Measurements from ENCODE around the gene TMUB1. TPM values are rescaled to one million over a fixed set of nuclear protein-coding genes. Genes with fewer than 3 reads are reported as not detected.

TMUB1 gene
- total RNA-seq, 4 donors from 2014 or later: 33.7 to 78.7 (median 44.2) TPM

DNA sequence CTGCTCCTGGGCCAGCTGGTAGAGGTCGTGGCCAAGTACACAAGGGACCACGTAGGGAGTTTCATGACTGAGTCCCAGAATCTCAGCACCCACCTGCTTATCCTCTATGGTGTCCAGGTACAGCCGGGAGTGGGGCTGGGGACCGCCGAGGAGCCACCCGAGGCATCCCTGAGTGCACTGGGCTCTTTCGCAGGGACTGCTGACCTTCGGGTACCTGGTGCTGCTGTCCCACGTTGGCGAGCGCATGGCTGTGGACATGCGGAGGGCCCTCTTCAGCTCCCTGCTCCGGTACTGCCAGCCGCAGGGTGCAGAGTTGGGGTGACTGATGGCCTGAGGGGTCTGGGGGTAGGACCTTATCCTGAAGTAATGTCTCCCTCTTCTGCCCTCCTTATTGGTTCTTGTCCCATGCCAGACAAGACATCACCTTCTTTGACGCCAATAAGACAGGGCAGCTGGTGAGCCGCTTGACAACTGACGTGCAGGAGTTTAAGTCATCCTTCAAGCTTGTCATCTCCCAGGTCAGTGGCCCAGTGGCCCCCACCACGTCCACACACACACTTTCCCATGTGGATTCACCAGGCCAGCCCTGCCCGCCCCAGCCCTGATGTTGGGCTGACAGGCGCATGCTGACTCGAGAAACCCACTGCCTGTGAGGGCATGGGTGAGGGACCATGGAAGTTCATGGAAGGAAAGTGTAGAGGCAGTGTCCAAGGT lies 48.8 kb downstream of the TMUB1 start:
- WGBS, 2 donors: 93 to 94% methylated on average over 8 to 17 of the region's 21 CpGs
- DNase-seq: no peak
- H3K27ac ChIP-seq: no peak overlapping the region

DNA sequence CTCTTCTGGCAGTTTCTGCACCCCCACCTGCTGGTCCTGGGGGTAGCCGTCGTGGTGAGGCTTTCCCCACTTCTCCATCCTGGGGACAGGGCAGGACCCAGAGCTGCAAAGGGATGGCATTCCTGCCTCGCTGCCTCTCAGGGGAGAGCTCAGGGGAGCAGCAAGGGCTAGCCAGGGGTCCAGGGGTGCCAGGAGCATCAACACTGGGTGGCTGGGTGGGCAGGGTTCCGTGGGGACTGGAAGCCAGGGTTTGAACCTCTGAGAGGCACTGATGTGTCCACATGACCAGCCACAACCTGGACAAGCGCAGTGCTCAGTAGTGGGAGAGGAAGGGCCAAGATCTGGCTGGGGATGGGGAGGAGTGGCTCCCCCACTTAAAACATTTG lies 49.4 kb downstream of the TMUB1 start:
- no peaks in the 10 kb centered on the region for H3K9me3 ChIP-seq
- intact Hi-C loops (cut with DNase I): loop anchor here (5.0 kb wide), 1 partner anchor 73 kb away; no protein-coding TSS in a partner anchor
- H3K36me3 ChIP-seq: peaks cover 28% of the 10 kb centered on the region in 2 donors
- H3K27me3 ChIP-seq: no peaks in the 10 kb centered on the region
- H3K27ac ChIP-seq: no peak overlapping the region
- 85 to 92% methylated on average over 2 to 5 of the region's 5 CpGs for whole genome bisulfite sequencing, 2 donors
- TF ChIP-seq, protein P1, sequence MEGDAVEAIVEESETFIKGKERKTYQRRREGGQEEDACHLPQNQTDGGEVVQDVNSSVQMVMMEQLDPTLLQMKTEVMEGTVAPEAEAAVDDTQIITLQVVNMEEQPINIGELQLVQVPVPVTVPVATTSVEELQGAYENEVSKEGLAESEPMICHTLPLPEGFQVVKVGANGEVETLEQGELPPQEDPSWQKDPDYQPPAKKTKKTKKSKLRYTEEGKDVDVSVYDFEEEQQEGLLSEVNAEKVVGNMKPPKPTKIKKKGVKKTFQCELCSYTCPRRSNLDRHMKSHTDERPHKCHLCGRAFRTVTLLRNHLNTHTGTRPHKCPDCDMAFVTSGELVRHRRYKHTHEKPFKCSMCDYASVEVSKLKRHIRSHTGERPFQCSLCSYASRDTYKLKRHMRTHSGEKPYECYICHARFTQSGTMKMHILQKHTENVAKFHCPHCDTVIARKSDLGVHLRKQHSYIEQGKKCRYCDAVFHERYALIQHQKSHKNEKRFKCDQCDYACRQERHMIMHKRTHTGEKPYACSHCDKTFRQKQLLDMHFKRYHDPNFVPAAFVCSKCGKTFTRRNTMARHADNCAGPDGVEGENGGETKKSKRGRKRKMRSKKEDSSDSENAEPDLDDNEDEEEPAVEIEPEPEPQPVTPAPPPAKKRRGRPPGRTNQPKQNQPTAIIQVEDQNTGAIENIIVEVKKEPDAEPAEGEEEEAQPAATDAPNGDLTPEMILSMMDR (IDR thresholded peaks at IDR 0.05): no peak
- TF ChIP-seq POLR2A (IDR thresholded peaks at IDR 0.05): no peak
- DNase-seq: no peak
- peaks cover 4 to 15% of the 10 kb centered on the region in 2 donors for H3K4me1 ChIP-seq
- no peak overlapping the region for H3K4me3 ChIP-seq (replicated peaks in 1 of 3)

More for the DNA sequence above, 48.8 kb downstream of the TMUB1 start:
- intact Hi-C loops (cut with DNase I): loop anchor here (5.0 kb wide), 1 partner anchor 73 kb away; no protein-coding TSS in a partner anchor
- Histone ChIP-seq H3K4me1 (peaks cover 0 to 15% of the 10 kb centered on the region in 2 donors), H3K4me3 (replicated peaks in 1 of 3) (no peak overlapping the region), H3K9me3 (no peaks in the 10 kb centered on the region), H3K27me3 (no peaks in the 10 kb centered on the region), H3K36me3 (peaks cover 28% of the 10 kb centered on the region in 2 donors)
- TF ChIP-seq, protein P1 (IDR thresholded peaks at IDR 0.05): no peak
- TF ChIP-seq POLR2A (IDR thresholded peaks at IDR 0.05): no peak

DNA sequence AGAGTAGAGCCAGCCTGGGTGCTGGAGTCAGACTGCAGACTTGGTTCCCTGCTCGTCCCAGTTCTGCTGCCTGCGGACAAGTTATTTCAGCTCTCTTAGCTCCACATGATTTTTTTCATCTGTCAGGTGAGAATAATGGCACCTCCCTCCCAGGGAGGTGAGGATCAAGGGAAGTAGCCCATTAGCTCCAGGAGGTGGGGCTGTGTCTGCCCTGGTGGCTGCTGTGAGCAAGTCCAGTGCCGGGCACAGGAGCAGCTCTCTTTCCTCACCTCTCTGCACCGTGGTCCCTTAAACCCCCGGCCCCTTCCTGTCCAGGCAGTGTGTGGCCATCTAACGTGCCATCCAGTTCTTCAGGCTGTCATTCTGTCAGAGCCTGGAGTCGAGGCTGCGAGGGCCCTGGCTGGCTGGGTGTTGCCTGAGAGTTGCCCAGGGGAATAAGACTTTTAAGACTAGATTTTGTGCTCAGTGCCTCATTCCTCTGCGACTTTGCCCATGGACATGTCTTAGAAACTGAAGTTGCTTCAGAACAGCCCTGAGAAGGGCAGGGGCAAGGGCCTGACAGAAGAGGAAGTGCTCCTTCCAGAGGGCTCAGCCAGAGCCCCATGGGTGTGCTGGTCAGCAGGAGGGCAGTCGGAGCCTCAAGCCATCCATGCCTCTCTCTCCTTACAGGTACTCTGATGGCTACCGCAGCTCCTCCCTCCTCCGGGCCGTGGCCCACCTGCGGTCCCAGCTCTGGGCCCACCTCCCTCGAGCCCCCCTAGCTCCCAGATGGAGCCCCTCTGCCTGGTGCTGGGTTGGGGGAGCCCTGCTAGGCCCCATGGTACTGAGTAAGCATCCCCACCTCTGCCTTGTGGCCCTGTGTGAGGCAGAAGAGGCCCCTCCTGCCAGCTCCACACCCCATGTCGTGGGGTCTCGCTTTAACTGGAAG lies 50.1 kb downstream of the TMUB1 start:
- Histone ChIP-seq H3K36me3 (peaks cover 28% of the 10 kb centered on the region in 2 donors), H3K27me3 (no peaks in the 10 kb centered on the region), H3K4me3 (replicated peaks in 1 of 3) (no peak overlapping the region), H3K27ac (no peak overlapping the region), H3K4me1 (peaks cover 5 to 10% of the 10 kb centered on the region in 2 donors), H3K9me3 (no peaks in the 10 kb centered on the region)
- 86% methylated on average over 13 to 16 of the region's 17 CpGs for WGBS, 2 donors
- TF ChIP-seq, protein P1 (IDR thresholded peaks at IDR 0.05): no peak
- no peak for TF ChIP-seq POLR2A (IDR thresholded peaks at IDR 0.05)
- intact Hi-C loops (cut with DNase I): loop anchor here (5.0 kb wide), 1 partner anchor 74 kb away; no protein-coding TSS in a partner anchor
- no peak for DNase-seq

Other genes with a start within 250 kb of the TMUB1 start
- gene AOC1, start 231.0 kb downstream of the TMUB1 start, total RNA-seq: under 1 TPM in 2 of 4 donors, not detected in 2; 0.22 to 0.71 TPM
- under 1 TPM; 0.33 to 0.93 (median 0.63) TPM for gene KCNH2, start 105.2 kb downstream of the TMUB1 start, total RNA-seq
- gene NOS3, start 92.5 kb downstream of the TMUB1 start, total RNA-seq: 1 to 10 TPM; 5.2 to 8.1 (median 6.3) TPM
- gene ATG9B, start 59.0 kb downstream of the TMUB1 start, total RNA-seq: under 1 TPM in 1 of 4 donors, not detected in 3; 0.27 TPM
- gene ABCB8, start 55.0 kb downstream of the TMUB1 start, total RNA-seq: 10 to 100 TPM; 39.0 to 74.2 (median 60.9) TPM
- 1 to 10 TPM in 3 of 4 donors, not detected in 1; 1.2 to 2.6 (median 1.5) TPM for gene ASIC3, start 35.0 kb downstream of the TMUB1 start, total RNA-seq
- 10 to 100 TPM in 2 of 4 donors, 1 to 10 TPM in 2; 5.3 to 17.4 (median 9.6) TPM for gene CDK5, start 25.6 kb downstream of the TMUB1 start, total RNA-seq
- gene SLC4A2, start 23.9 kb downstream of the TMUB1 start, total RNA-seq: 100 to 1,000 TPM in 1 of 4 donors, 10 to 100 TPM in 3; 48.5 to 109 (median 69.0) TPM
- gene FASTK, start 2.7 kb downstream of the TMUB1 start, total RNA-seq: 100 to 1,000 TPM in 1 of 4 donors, 10 to 100 TPM in 3; 71.8 to 114 (median 78.8) TPM
- 10 to 100 TPM; 49.0 to 75.2 (median 66.2) TPM for gene AGAP3, start 3.0 kb upstream of the TMUB1 start, total RNA-seq
- gene GBX1, start 84.2 kb upstream of the TMUB1 start, total RNA-seq: not detected
- not detected for gene ASB10, start 103.8 kb upstream of the TMUB1 start, total RNA-seq
- not detected for gene H2BK1, start 127.0 kb upstream of the TMUB1 start, total RNA-seq
- 10 to 100 TPM; 23.8 to 39.4 (median 34.1) TPM for gene ABCF2, start 143.7 kb upstream of the TMUB1 start, total RNA-seq
- 10 to 100 TPM; 33.9 to 82.4 (median 58.7) TPM for gene CHPF2, start 149.0 kb upstream of the TMUB1 start, total RNA-seq
- 10 to 100 TPM; 42.2 to 56.7 (median 47.2) TPM for gene SMARCD3, start 165.2 kb upstream of the TMUB1 start, total RNA-seq

All from thyroid gland (tissue), 4 donors.